ENCODE results near the gene BACE1-AS. TPM values are rescaled to one million over a fixed set of nuclear protein-coding genes. Genes with fewer than 3 reads are reported as not detected.

BACE1-AS gene
- total RNA-seq, result 17.6 and 18.1 TPM in 2 replicates
- long read RNA-seq, partial matches to known transcripts, result 0 of 12 reads
- long read RNA-seq, other reads (novel, unspliced or antisense), result 12 of 12 reads

GRCh38 chr11:117290809-117291396 is at the start of gene BACE1-AS:
Gene BACE1-AS (plus strand): TSS chr11:117291346.
- H3K27ac Mint-ChIP-seq (ENCODE audit: unreplicated experiment), result no peak within 1 kb of the TSS
- H3K27me3 Mint-ChIP-seq (ENCODE audit: low read depth), result no peaks in the 10 kb centered on the region
- peaks cover 8% of the 10 kb centered on the region for H3K4me1 Mint-ChIP-seq
- TF ChIP-seq CTCF (conservative IDR thresholded peaks at IDR 0.05), result no peak
- H3K4me3 Mint-ChIP-seq, result no peak within 1 kb of the TSS
- no peaks in the 10 kb centered on the region for H3K9me3 Mint-ChIP-seq
- DNase-seq (ENCODE audit: low read depth, low spot score), result no peak
- peaks cover 18% of the 10 kb centered on the region for H3K36me3 Mint-ChIP-seq (ENCODE audit: low read depth)

- no peaks in the 10 kb centered on the region for H3K27me3 Mint-ChIP-seq (ENCODE audit: low read depth)
- no peak for DNase-seq (ENCODE audit: low read depth, low spot score)
- no peaks in the 10 kb centered on the region for H3K9me3 Mint-ChIP-seq
- no peak for TF ChIP-seq CTCF (conservative IDR thresholded peaks at IDR 0.05)
- H3K36me3 Mint-ChIP-seq (ENCODE audit: low read depth), result peaks cover 20% of the 10 kb centered on the region
- no peak overlapping the region for H3K27ac Mint-ChIP-seq (ENCODE audit: unreplicated experiment)
- H3K4me1 Mint-ChIP-seq, result no peaks in the 10 kb centered on the region
- H3K4me3 Mint-ChIP-seq, result no peak overlapping the region
These were observed 42.8 kb upstream of the BACE1-AS start for GRCh38 chr11:117248341-117248740.

- no peak overlapping the region for H3K4me3 Mint-ChIP-seq
- TF ChIP-seq CTCF (conservative IDR thresholded peaks at IDR 0.05), result no peak
- H3K36me3 Mint-ChIP-seq (ENCODE audit: low read depth), result peaks cover 20% of the 10 kb centered on the region
- DNase-seq (ENCODE audit: low read depth, low spot score), result no peak
- no peaks in the 10 kb centered on the region for H3K4me1 Mint-ChIP-seq
- no peaks in the 10 kb centered on the region for H3K27me3 Mint-ChIP-seq (ENCODE audit: low read depth)
- no peak overlapping the region for H3K27ac Mint-ChIP-seq (ENCODE audit: unreplicated experiment)
- no peaks in the 10 kb centered on the region for H3K9me3 Mint-ChIP-seq
These were observed 41.6 kb upstream of the BACE1-AS start for GRCh38 chr11:117249571-117249970.

GRCh38 chr11:117251506-117251905 is 39.6 kb upstream of the BACE1-AS start:
- Mint-ChIP-seq H3K4me3 (no peak overlapping the region), H3K27ac (ENCODE audit: unreplicated experiment) (no peak overlapping the region), H3K27me3 (ENCODE audit: low read depth) (no peaks in the 10 kb centered on the region), H3K9me3 (no peaks in the 10 kb centered on the region), H3K36me3 (ENCODE audit: low read depth) (peaks cover 20% of the 10 kb centered on the region), H3K4me1 (no peaks in the 10 kb centered on the region)
- TF ChIP-seq CTCF (conservative IDR thresholded peaks at IDR 0.05), result no peak
- no peak for DNase-seq (ENCODE audit: low read depth, low spot score)

- H3K4me3 Mint-ChIP-seq, result no peak overlapping the region
- H3K36me3 Mint-ChIP-seq (ENCODE audit: low read depth), result peaks cover 13% of the 10 kb centered on the region
These were observed 35.2 kb upstream of the BACE1-AS start for GRCh38 chr11:117255966-117256365.

More at GRCh38 chr11:117255966-117256365, 35.2 kb upstream of the BACE1-AS start:
- H3K27me3 Mint-ChIP-seq (ENCODE audit: low read depth), result no peaks in the 10 kb centered on the region
- H3K27ac Mint-ChIP-seq (ENCODE audit: unreplicated experiment), result no peak overlapping the region
- no peaks in the 10 kb centered on the region for H3K9me3 Mint-ChIP-seq
- no peaks in the 10 kb centered on the region for H3K4me1 Mint-ChIP-seq
- no peak for TF ChIP-seq CTCF (conservative IDR thresholded peaks at IDR 0.05)
- DNase-seq (ENCODE audit: low read depth, low spot score), result no peak
